ENCODE measurements around the gene TOM1. TPM values are rescaled to one million over a fixed set of nuclear protein-coding genes. Genes with fewer than 3 reads are reported as not detected.

TOM1 gene
- polyA plus RNA-seq, 1 of the 3 experiments (the other 2 are of a cell fraction), result 26.9 TPM

DNA sequence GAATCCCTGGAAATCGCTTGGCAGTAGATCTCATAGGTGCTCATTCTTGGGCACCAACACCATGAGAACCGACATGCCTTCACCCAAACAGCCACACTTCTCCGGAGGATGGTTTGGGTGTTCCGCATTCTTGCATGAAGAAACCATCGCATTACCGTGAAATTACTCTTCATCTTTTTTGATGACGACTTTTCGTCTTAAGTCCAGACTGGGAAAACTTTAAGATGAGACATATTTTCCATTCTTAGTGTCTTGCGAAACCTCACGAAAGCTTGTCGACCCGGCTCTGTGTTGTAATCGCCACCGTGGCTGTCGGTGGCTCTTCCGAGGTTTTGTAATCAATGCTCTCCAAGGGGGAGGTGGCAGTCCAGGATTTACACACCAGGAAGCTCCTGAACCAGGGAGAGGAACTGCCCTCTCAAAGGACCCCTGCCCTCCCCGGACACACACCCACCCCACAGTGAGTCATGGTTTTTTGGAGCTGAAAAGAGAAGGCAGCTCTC, 1.7 kb downstream of the TOM1 start:
- Histone ChIP-seq H3F3A (replicated peaks; ENCODE audit: insufficient read depth) (peaks cover 16% of the 10 kb centered on the region), H3K79me2 (ENCODE audit: insufficient read depth) (peaks cover 42% of the 10 kb centered on the region; the same call in 1 of the 2 replicates), H3K4me3 (ENCODE audit: low read depth in 2 of 2, low read length in 1 of 2) (no peak overlapping the region), H3K36me3 (replicated peaks in 1 of 2; ENCODE audit: control insufficient read depth in 1 of 2, insufficient read depth in 2 of 2, low read length in 1 of 2) (peaks cover 2 to 17% of the 10 kb centered on the region in 2 experiments), H3K9me2 (no peaks in the 10 kb centered on the region), H3K9me3 (no peaks in the 10 kb centered on the region), H2AFZ (ENCODE audit: low read depth) (no peak overlapping the region), H3K4me1 (ENCODE audit: control insufficient read depth in 1 of 2, insufficient read depth in 2 of 2, low read depth in 1 of 2, low read length in 1 of 2) (peaks cover 14 to 15% of the 10 kb centered on the region in 2 experiments; a peak in 3 of 4 replicates), H3K27ac (ENCODE audit: low read depth in 2 of 2, low read length in 1 of 2) (no peak overlapping the region), H4K20me1 (ENCODE audit: insufficient read depth) (no peaks in the 10 kb centered on the region), H3K4me2 (peak overlapping the region; percentile 84; the same call in 1 of the 2 replicates), H3K9ac (no peak overlapping the region), H3K27me3 (ENCODE audit: insufficient read depth) (no peaks in the 10 kb centered on the region)
- 70% methylated on average over 17 of the region's 17 CpGs for WGBS (ENCODE audit: low lambda C conversion rate)
- ChIA-PET CTCF (no interaction called here), POLR2A (no interaction called here)
- TF ChIP-seq FOXM1 (IDR thresholded peaks at IDR 0.05; ENCODE audit: low read depth) (no peak), YY1 (IDR thresholded peaks at IDR 0.05; ENCODE audit: low read depth) (no peak), FOSL2 (IDR thresholded peaks at IDR 0.05; ENCODE audit: borderline replicate concordance, low read depth) (no peak), USF1 (IDR thresholded peaks at IDR 0.05; ENCODE audit: borderline replicate concordance, low read depth) (no peak), NFIC (IDR thresholded peaks at IDR 0.05; ENCODE audit: borderline replicate concordance) (no peak), TEAD4 (IDR thresholded peaks at IDR 0.05; ENCODE audit: borderline replicate concordance, insufficient read depth) (no peak), NRF1 (IDR thresholded peaks at IDR 0.05; ENCODE audit: low read depth, low read length) (no peak), MAX (IDR thresholded peaks at IDR 0.05; ENCODE audit: low read depth) (no peak), TAF1 (IDR thresholded peaks at IDR 0.05; ENCODE audit: borderline replicate concordance, low read depth, low read length) (no peak), GABPA (IDR thresholded peaks at IDR 0.05; ENCODE audit: low read depth) (no peak), SMC3 (IDR thresholded peaks at IDR 0.05; ENCODE audit: low read depth, low read length) (no peak), RCOR1 (IDR thresholded peaks at IDR 0.05; ENCODE audit: low read length) (no peak), CHD2 (IDR thresholded peaks at IDR 0.05; ENCODE audit: low read length, partially characterized antibody) (no peak), MEF2A (IDR thresholded peaks at IDR 0.05; ENCODE audit: borderline replicate concordance, low read depth) (no peak)
- TF ChIP-seq, protein P1, sequence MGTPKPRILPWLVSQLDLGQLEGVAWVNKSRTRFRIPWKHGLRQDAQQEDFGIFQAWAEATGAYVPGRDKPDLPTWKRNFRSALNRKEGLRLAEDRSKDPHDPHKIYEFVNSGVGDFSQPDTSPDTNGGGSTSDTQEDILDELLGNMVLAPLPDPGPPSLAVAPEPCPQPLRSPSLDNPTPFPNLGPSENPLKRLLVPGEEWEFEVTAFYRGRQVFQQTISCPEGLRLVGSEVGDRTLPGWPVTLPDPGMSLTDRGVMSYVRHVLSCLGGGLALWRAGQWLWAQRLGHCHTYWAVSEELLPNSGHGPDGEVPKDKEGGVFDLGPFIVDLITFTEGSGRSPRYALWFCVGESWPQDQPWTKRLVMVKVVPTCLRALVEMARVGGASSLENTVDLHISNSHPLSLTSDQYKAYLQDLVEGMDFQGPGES (IDR thresholded peaks at IDR 0.05; ENCODE audit: low read depth, low read length), result no peak
- DNase-seq, result no peak

DNA sequence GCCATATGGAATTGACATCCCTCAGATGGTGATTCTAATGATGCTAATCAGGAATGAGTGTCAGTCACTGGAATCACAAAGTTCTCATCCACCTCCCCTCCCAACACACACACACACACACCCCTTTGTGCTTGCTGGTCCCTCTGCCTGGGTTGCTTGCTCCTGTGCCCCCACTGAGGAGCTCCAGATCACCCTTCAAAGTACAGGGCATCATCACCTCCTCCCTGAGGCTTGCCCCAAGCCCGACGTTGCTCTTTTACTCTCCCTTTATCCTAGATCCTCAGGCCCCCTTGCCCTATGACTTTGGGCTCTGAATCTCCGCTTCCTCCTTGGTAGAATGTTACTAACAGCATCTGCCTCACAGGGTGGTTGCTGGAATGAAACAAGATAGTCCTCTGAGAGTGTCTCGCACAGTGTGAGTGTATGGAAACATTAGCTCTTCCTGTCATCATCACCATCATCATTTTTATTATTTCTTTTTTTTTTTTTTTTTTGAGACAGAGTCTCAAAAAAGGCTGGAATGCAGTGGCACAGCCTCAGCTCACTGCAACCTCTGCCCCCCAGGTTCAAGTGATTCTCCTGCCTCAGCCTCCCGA, 3.4 kb downstream of the TOM1 start:
- no peaks in the 10 kb centered on the region for H3K27me3 ChIP-seq (ENCODE audit: insufficient read depth)
- no peaks in the 10 kb centered on the region for H4K20me1 ChIP-seq (ENCODE audit: insufficient read depth)
- H3F3A ChIP-seq (replicated peaks; ENCODE audit: insufficient read depth), result peaks cover 8% of the 10 kb centered on the region
- DNase-seq, result no peak
- WGBS (ENCODE audit: low lambda C conversion rate), result 92% methylated on average over 5 of the region's 5 CpGs
- H3K4me2 ChIP-seq, result no peak overlapping the region
- no peak overlapping the region for H3K9ac ChIP-seq
- H3K4me3 ChIP-seq (ENCODE audit: low read depth in 2 of 2, low read length in 1 of 2), result no peak overlapping the region
- no peak overlapping the region for H3K27ac ChIP-seq (ENCODE audit: low read depth in 2 of 2, low read length in 1 of 2)
- H3K79me2 ChIP-seq (ENCODE audit: insufficient read depth), result peaks cover 52% of the 10 kb centered on the region; the same call in 1 of the 2 replicates
- no peaks in the 10 kb centered on the region for H3K9me2 ChIP-seq
- H3K9me3 ChIP-seq, result no peaks in the 10 kb centered on the region
- no peak overlapping the region for H2AFZ ChIP-seq (ENCODE audit: low read depth)
- H3K4me1 ChIP-seq (ENCODE audit: control insufficient read depth in 1 of 2, insufficient read depth in 2 of 2, low read depth in 1 of 2, low read length in 1 of 2), result peaks cover 17 to 19% of the 10 kb centered on the region in 2 experiments; a peak in 3 of 4 replicates
- ChIA-PET POLR2A (no interaction called here), CTCF (no interaction called here)
- H3K36me3 ChIP-seq (replicated peaks in 1 of 2; ENCODE audit: control insufficient read depth in 1 of 2, insufficient read depth in 2 of 2, low read length in 1 of 2), result peaks cover 0 to 5% of the 10 kb centered on the region in 2 experiments
- TF ChIP-seq ELF1 (IDR thresholded peaks at IDR 0.05) (no peak), RFX5 (IDR thresholded peaks at IDR 0.05; ENCODE audit: low read length) (no peak), FOXJ3 (CRISPR knock-in tag; IDR thresholded peaks at IDR 0.05) (no peak), EZH2phosphoT487 (IDR thresholded peaks at IDR 0.05; ENCODE audit: borderline replicate concordance, low read depth) (no peak), USF1 (IDR thresholded peaks at IDR 0.05; ENCODE audit: borderline replicate concordance, low read depth) (no peak), NRF1 (IDR thresholded peaks at IDR 0.05; ENCODE audit: low read depth, low read length) (no peak), JUND (IDR thresholded peaks at IDR 0.05) (no peak)
- TF ChIP-seq, protein P1 (IDR thresholded peaks at IDR 0.05; ENCODE audit: low read depth, low read length), result no peak

Measured in SK-N-SH (cell line).